GM12873 (cell line): ENCODE results near the gene EML6.

ENCODE experiments used
- TF ChIP-seq, protein P1 (sequence below): IDR thresholded peaks from 2 replicates; pipeline ENCODE4 v1.5.1; 2012; ENCODE audit warnings: low read depth, mild to moderate bottlenecking, moderate library complexity, low read length, control low read depth; ENCODE audit not compliant: insufficient read depth; ENCODE audit errors: missing control alignments

The EML6 gene

DNA sequence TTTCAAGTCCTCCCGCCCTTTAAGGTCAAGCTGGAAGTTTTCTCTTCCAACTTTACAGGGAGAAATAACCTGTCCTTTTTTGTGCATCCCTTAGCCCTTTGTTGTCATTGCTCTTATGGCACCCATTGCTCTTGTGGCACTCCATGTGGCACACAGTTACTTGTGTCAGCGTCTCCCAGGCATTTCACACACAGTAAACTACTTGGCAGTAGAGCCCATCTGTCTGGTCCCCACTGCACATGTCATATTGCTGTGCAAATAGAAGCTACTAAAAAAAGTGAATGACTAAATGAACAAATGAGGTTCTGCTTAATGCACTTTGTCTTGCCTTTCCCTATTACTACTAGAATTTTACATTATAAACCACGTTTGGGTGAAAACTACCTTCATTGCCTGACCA is 149.3 kb downstream of the EML6 start:
- TF ChIP-seq, protein P1, sequence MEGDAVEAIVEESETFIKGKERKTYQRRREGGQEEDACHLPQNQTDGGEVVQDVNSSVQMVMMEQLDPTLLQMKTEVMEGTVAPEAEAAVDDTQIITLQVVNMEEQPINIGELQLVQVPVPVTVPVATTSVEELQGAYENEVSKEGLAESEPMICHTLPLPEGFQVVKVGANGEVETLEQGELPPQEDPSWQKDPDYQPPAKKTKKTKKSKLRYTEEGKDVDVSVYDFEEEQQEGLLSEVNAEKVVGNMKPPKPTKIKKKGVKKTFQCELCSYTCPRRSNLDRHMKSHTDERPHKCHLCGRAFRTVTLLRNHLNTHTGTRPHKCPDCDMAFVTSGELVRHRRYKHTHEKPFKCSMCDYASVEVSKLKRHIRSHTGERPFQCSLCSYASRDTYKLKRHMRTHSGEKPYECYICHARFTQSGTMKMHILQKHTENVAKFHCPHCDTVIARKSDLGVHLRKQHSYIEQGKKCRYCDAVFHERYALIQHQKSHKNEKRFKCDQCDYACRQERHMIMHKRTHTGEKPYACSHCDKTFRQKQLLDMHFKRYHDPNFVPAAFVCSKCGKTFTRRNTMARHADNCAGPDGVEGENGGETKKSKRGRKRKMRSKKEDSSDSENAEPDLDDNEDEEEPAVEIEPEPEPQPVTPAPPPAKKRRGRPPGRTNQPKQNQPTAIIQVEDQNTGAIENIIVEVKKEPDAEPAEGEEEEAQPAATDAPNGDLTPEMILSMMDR: no peak

DNA sequence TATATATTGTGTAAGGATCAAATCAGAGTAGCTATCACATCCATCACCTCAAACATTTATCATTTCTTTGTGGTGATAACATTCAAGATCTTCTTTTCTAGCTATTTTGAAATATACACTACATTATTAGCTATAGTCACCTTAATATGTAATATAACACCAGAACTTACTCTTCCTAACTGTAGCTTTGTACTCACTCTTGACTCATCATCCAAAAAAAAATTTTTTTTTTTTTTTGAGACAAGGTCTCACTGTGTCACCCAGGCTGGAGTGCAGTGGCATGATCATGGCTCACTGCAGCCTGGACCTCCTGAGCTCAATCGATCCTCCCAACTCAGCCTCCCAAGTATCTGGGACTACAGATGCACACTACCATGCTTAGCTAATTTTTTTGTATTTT is 153.3 kb downstream of the EML6 start:
- TF ChIP-seq, protein P1: no peak

DNA sequence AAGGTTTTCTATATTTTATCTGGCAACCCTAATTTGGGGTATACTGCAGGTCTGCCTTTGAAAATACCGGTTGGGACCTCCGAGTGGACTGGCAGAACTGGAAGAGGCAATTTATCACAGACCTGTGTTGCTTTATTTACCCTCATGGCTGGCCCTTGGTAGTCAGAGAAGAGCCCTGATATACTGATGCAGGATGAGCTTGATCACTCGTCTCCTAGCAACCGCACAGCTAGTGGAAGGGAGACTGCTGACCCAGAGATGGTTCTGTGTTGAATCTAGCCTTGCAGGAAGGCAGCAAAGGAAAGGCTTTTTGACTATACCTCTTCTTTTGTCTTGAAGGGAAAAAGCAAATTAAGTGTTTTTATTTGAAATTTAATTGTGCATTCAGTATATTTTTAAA is 154.7 kb downstream of the EML6 start:
- TF ChIP-seq, protein P1: no peak

DNA sequence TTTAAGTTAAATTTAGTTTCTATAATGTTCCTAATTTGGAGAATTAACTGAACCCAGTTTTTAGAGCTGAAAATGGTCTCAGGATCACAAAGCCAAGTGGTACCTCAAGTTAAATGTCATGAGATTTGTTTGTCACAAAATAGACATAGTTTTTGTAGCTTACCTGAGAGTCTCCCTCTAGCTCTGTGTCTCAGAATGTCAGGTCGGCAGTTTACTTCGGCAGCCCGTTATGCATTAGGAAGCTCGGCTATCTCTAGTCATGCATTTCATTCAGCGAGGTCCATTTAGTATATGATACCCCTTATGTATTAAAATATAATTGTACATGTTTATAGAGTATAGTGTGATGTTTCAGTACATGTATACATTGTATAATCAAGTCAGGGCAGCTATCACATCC is 155.6 kb downstream of the EML6 start:
- TF ChIP-seq, protein P1: no peak

DNA sequence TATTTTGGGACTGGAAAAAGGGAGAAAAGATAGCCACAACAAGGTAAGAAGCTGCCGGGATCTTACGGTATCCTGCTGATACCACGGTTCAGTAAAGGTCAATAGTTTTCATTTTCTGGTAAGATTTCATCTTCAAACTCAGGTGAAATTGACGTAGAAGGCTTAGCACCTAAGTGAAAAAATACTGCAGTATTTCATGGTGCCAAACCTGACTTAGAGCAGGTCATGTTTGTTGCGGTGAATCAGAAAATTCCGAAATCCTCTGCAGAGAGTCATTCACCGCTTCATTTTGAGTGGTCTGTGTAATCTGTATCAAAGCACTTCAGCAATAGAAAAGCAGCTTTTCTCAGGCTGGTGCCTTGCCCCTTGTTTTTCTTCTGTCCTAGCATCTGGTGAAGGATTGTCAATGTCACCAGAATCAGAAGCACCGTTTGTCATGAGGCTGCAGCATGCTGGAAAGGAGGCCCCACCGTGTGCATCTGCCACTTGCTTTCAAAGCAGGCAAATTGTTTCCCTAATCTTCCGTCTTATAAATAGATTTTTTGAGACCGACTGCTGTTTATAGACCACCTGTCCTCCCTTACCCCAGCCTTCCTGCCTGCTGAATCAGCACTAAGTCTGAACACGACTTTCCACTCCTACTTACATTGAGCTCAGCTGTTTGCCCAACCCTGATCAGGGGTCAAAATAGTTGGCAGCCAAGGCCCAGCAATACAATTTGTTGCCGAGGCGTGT is 156.3 kb downstream of the EML6 start:
- TF ChIP-seq, protein P1: no peak

DNA sequence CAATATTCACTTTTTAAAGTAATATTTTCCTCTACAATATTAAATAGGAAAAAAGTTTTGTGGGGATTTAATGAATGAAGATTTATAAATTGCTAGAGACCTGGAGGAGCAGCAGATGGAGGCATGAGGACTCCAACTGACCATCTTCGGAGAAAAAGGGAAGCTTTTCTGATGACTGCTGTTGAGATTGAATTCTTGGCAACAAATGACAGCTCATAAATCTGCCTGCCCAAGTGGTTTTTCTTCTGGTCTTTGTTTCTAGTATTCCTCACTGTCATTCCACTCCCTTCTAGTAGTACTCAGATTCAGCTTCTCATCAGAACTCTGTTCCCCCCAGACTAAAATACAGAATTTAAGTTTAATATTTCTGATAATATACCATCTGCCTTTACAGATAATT is 157.0 kb downstream of the EML6 start:
- TF ChIP-seq, protein P1: no peak

DNA sequence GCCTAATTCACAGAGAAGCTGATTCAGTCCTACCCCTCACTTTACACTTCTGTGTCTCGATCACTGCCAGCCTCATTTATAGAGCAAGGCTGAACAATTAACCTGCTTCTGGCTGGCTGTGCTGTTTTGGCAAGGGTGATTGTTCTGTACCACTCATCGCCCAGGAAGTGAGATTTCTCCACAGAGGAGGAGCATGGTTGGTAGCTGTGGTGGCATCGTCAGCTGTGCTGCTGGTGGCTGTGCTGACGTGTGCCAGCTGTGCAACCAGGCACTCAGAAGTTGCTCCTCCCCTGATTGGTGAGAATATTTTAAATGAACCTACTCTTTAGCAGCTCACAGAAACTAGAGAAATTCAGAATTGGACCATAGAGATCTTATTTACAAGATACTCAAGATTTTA is 158.3 kb downstream of the EML6 start:
- TF ChIP-seq, protein P1: no peak
